AG10803 (cell line): ENCODE results near the gene SLC25A33.

Experiments used
- DNase-seq: peaks from one replicate; pipeline ENCODE4 v3.0.0; 2010; ENCODE audit warnings: low read depth
- H3K4me3 ChIP-seq: 2 replicates; pipeline ENCODE4 v1.5.1; 2011; ENCODE audit warnings: mild to moderate bottlenecking, low read length, control low read depth
- CTCF ChIP-seq: conservative IDR thresholded peaks from 2 replicates; pipeline ENCODE4 v1.5.1; 2011; ENCODE audit warnings: mild to moderate bottlenecking, low read length, control low read depth, inconsistent platforms

Gene SLC25A33

GRCh38 chr1:9609998-9610397 lies 70.7 kb downstream of the SLC25A33 start:
- no peak for DNase-seq
- TF ChIP-seq CTCF: no peak
- no peak overlapping the region for H3K4me3 ChIP-seq

GRCh38 chr1:9610548-9610947 lies 71.3 kb downstream of the SLC25A33 start:
- DNase-seq: no peak
- no peak for TF ChIP-seq CTCF
- no peak overlapping the region for H3K4me3 ChIP-seq

- no peak overlapping the region for H3K4me3 ChIP-seq
- DNase-seq: no peak
- TF ChIP-seq CTCF: no peak
Observed at GRCh38 chr1:9611716-9612115, 72.5 kb downstream of the SLC25A33 start.

- DNase-seq: no peak
- no peak overlapping the region for H3K4me3 ChIP-seq
- no peak for TF ChIP-seq CTCF
Observed at GRCh38 chr1:9612162-9612845, 73.0 kb downstream of the SLC25A33 start.

- no peak for DNase-seq
- no peak overlapping the region for H3K4me3 ChIP-seq
- TF ChIP-seq CTCF: no peak
Observed at GRCh38 chr1:9612871-9613624, 73.8 kb downstream of the SLC25A33 start.

GRCh38 chr1:9613625-9614299 lies 74.5 kb downstream of the SLC25A33 start:
- no peak for TF ChIP-seq CTCF
- no peak overlapping the region for H3K4me3 ChIP-seq
- no peak for DNase-seq
